GM18508 (cell line): ENCODE measurements around the gene SLAIN2.

Experiments
- ATAC-seq: cut with Tn5 transposase; IDR thresholded peaks from one replicate; pipeline ENCODE4 v1.9.1; 2021; ENCODE audit warnings: moderate number of reproducible peaks; ENCODE audit not compliant: insufficient read depth, unreplicated experiment

SLAIN2 gene

GRCh38 chr4:48333587-48333986 lies 7.7 kb upstream of the SLAIN2 start:
- no peak for ATAC-seq

DNA sequence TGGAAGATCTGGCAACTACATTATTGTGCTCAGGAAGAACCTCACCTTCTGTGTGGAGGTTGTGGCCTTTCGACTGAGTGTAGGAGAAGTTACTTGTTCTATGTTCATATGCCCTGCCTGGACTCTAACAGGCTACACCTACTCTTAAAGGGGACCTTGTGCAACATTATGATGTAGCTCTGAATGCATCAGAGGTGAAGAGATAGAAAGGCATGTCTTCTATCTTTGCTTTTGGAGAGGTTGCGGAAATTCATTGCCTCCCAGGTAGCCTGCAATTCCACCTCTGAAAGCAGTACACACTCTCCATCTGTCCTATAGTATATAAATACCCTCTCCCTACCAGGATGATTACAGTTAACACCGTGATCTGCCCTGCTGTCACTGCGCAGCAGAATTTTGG lies 7.1 kb upstream of the SLAIN2 start:
- no peak for ATAC-seq

- ATAC-seq: no peak
Observed at GRCh38 chr4:48334900-48335384, 6.4 kb upstream of the SLAIN2 start.

DNA sequence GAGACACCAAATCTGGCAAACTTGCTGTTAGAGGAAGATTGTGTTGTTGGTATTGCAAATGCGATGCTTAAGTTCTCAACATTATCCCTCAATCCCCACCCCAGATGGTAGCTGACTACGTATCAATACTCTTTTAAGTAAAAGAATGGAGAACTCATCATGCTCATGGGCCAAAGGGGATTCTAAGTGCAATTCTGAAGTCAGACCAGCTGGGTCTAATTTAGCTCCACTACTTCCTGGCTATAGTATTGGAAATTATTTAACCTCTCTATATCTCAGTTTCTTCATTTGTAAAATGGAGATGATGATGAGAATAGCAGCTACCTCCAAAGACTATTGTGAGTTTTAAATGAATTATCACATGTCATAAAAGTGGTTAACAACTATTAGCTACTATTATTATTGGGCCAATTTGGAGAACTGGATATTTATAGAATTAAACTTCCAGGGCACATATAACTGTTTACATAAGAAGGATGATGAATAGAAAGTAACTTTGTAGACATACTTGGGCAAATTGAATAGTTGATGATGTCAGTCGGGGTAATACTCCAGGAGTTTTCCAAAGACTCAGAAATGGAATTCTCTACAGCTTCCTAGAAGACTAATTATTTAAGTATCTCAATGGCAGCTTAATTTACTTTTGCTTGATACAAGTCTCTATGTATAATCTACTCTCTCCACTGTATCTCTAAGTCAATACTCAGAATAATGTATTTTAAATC lies 5.0 kb upstream of the SLAIN2 start:
- no peak for ATAC-seq

- no peak for ATAC-seq
Observed at GRCh38 chr4:48337731-48338130, 3.6 kb upstream of the SLAIN2 start.

DNA sequence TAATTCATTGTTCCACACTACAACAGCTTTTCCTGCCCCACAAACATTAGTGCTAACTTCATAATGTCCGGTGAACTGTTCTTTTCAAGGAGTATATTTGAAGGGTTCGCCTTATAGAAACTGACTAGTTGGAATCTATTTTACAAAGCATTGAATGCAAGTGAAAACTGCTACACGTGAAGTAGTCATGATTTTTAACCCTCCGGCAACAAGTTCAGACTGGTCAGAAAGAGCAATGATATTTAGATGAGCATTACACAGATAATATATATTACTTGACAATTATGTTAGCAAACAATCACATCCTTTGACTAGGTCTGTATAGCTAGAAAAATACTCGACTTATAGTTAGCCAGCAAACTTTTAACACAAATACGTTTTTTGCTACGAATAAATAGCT lies 1.7 kb upstream of the SLAIN2 start:
- no peak for ATAC-seq

- peak; percentile 24 for ATAC-seq
Observed at GRCh38 chr4:48340276-48340964, 909 bp upstream of the SLAIN2 start.

DNA sequence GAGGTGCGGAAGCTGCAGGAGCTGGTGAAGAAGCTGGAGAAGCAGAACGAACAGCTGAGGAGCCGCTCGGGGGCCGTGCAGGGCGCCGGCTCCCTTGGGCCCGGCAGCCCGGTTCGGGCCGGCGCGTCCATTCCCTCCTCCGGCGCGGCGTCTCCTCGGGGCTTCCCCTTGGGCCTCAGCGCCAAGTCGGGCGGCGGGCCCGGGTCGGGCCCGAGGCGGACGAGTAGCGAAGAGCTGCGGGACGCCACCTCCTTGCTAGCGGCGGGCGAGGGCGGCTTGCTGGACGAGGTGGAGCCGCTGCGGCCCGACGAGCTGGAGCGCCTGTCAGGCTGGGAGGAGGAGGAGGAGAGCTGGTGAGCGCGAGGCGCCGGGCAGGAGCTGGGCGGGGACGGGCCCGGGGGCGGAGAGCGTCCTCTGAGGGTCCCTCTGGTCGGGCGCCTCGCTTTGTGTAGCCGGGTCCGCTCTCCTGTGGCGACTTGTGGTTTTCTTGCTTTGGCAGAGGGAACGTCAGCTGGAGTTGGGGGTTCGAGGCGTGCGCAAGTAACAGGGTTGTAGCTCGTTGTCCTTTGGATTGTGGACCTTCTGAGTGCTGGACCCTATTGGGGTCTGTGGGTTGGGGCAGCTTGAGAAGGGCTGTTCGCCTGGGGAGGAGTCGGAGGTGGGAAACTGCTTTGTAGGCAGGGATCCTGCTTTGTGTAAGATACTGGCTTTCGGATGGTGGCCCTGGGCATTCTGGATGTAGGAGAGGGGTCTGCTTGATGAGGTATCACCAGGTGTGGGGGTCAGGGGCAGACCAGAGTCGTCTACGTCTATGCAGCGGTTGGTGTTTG lies 662 bp downstream of the SLAIN2 start:
- peak; percentile 5 for ATAC-seq

DNA sequence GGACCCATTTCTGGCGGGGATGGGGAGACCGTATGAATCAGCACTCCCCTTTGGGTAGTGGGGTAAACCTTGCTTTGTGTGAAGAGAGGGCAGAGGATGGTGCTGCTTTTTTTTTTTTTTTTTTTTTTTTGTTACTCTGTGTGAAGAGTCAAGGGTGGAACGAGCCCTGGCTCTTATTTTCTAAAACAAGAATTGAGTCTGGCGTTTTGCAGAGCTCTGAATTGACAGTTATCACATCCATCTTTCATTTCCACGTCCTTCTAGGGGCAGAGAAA lies 1.2 kb downstream of the SLAIN2 start:
- no peak for ATAC-seq

- no peak for ATAC-seq
Observed at GRCh38 chr4:48343035-48343434, 1.7 kb downstream of the SLAIN2 start.

- no peak for ATAC-seq
Observed at GRCh38 chr4:48343551-48343950, 2.2 kb downstream of the SLAIN2 start.

DNA sequence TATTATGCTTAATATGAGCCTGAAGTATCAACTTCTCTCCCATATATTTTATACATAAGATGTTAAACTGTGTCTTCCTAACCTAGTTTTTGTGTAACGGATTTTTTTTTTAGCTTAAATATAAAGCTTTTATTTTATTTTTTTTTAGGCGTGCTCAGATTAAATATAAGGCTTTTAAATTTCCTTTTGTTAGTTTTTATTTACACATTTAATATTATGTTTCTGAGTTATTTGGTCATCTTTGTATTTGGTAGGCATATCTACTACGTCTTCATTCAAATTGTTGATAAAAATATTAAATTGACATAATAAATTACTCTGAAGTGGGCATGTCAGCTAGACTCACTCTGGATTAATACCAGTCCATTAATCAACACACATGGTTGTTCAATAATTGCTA lies 4.2 kb downstream of the SLAIN2 start:
- no peak for ATAC-seq

- ATAC-seq: no peak
Observed at GRCh38 chr4:48346594-48346993, 5.3 kb downstream of the SLAIN2 start.

DNA sequence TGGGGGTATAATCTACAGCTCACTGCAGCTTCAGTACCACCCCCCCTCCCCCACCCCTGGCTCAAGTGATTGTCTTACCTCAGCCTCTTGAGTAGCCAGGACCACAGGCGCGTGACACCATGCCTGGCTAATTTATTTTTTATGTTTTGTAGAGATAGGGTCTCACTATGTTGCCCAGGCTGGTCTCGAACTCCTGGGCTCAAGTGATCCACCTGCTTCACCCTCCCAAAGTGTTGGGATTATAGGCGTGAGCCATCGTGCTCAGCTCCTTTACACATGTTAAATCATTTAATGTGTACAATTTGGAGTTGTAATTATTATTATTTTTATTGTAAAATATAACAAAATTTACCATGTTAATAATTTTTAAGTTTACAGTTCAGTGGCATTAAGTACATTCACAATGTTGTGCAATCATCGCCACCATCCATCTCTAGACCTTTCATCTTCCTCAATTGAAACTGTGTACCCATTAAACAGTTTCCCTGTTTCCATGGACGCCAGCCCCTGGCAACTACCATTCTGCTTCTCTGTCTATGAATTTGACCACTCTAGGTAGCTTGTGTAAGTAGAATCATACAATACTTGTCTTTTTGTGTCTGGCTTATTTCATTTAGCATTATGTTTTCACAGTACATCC lies 6.1 kb downstream of the SLAIN2 start:
- ATAC-seq: no peak

- ATAC-seq: no peak
Observed at GRCh38 chr4:48350871-48351270, 9.5 kb downstream of the SLAIN2 start.

GRCh38 chr4:48352793-48353192 lies 11.5 kb downstream of the SLAIN2 start:
- ATAC-seq: no peak

GRCh38 chr4:48356355-48356754 lies 15.0 kb downstream of the SLAIN2 start:
- ATAC-seq: no peak

DNA sequence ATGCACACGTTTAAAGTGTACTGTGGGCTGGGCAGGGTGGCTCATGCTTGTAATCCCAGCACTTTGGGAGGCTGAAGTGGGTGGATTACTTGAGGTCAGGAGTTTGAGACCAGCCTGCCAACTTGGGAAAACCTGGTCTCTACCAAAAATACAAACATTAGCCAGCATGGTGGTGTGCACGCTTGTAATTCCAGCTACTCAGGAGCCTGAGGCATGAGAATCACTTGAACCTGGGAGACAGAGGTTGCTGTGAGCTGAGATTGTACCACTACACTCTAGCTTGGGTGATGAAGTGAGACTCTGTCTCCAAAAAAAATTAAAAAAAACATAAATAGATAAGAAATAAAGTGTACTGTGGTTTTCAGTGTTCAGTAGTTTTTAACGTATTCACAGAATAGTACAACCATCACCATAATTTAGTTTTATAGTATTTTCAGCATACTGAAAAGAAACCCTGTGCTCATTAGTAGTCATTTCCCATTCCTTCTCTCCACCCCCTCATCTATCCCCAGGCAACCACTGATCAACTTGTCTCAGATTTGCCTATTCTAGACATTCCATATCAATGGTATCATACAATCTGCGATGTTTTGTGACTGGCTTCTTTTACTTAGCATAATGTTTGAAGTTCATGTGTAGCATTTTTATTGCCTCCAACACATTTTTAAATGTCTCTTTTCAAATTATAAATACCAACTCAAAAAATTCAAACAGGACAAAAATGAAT lies 19.1 kb downstream of the SLAIN2 start:
- ATAC-seq: no peak

GRCh38 chr4:48361012-48361400 lies 19.7 kb downstream of the SLAIN2 start:
- no peak for ATAC-seq

GRCh38 chr4:48366611-48367010 lies 25.3 kb downstream of the SLAIN2 start:
- no peak for ATAC-seq
